GM12878 (cell line): ENCODE results near the gene TSEN34. TPM values are rescaled to one million over a fixed set of nuclear protein-coding genes. Genes with fewer than 3 reads are reported as not detected.

Experiments
- ATAC-seq: fragments of 200-7000 bp; cut with Tn5 transposase; 3 replicates; pipeline ENCODE4 v1.9.1; 2020; ENCODE audit warnings: mild to moderate bottlenecking, moderate library complexity
- BruUV-seq: library from RNA; stranded (reverse); fragments of 400-500 nt; replicated peaks from 2 replicates; lab custom pipeline; 2021; lab: Mats Ljungman, UMichigan
- CTCF ChIA-PET: fragments of 300-600 bp; sonication (Branson Sonifier 250); formaldehyde crosslinking; extraction: SDS; loops from one replicate; lab custom pipeline; 2021; ENCODE audit warnings: inconsistent platforms; lab: Yijun Ruan, JAX
- POLR2A ChIA-PET: fragments of 350-600 bp; formaldehyde crosslinking; extraction: SDS; loops from one replicate; lab custom pipeline; 2021; ENCODE audit warnings: inconsistent platforms; lab: Charles Lee
- RAD21 ChIA-PET: fragments of 300-600 bp; sonication (Branson Sonifier 250); formaldehyde crosslinking; loops from one replicate; lab custom pipeline; 2023; ENCODE audit warnings: antibody characterized with exemption; ENCODE audit not compliant: unreplicated experiment; lab: Charles Lee
- SMC1A ChIA-PET: fragments of 300-600 bp; sonication (Branson Sonifier 250); formaldehyde crosslinking; loops from one replicate; lab custom pipeline; 2023; ENCODE audit not compliant: unreplicated experiment, uncharacterized antibody; lab: Charles Lee
- DNase-seq: peaks from one replicate; pipeline ENCODE4 v3.0.0-alpha.2; 2011; ENCODE audit warnings: low read depth, low spot score
- FAIRE-seq: peaks from 3 replicates; lab custom pipeline; 2011; peaks lifted over from hg19 to GRCh38; lab: Jason Lieb, UNC
- H2AFZ ChIP-seq: 2 replicates; pipeline ENCODE4 v1.6.0; 2011; ENCODE audit warnings: low read depth, low read length, control low read depth; ENCODE audit not compliant: control insufficient read depth
- H3K27ac ChIP-seq: 2 replicates; pipeline ENCODE4 v1.5.1; 2011; ENCODE audit warnings: control low read depth; ENCODE audit not compliant: control insufficient read depth, insufficient read depth
- H3K27me3 ChIP-seq, 2 experiments: replicated peaks in 1 of 2; 2 replicates each; pipeline versions ENCODE4 v1.6.0 to v1.6.1; 2011; ENCODE audit warnings: low read length in 1 of 2; ENCODE audit not compliant: control insufficient read depth in 2 of 2, insufficient read depth in 2 of 2
- H3K36me3 ChIP-seq, 2 experiments: 2 replicates each; pipeline ENCODE4 v1.5.1; 2011; ENCODE audit warnings: low read length in 1 of 2; ENCODE audit not compliant: control insufficient read depth in 2 of 2, insufficient read depth in 2 of 2
- H3K4me1 ChIP-seq: 2 replicates; pipeline ENCODE4 v1.6.1; 2011; ENCODE audit warnings: mild to moderate bottlenecking, low read length, moderate library complexity, mixed read lengths; ENCODE audit not compliant: control insufficient read depth, insufficient read depth
- H3K4me2 ChIP-seq: 2 replicates; pipeline ENCODE4 v1.6.0; 2011; ENCODE audit warnings: control low read depth; ENCODE audit not compliant: control insufficient read depth, insufficient read depth
- H3K4me3 ChIP-seq: fragments of 200-600 bp; sonication (generic); 2 replicates; pipeline ENCODE4 v1.5.1; 2016
- H3K79me2 ChIP-seq: 2 replicates; pipeline ENCODE4 v1.6.0; 2011; ENCODE audit warnings: low read length; ENCODE audit not compliant: control insufficient read depth, insufficient read depth
- H3K9ac ChIP-seq: 2 replicates; pipeline ENCODE4 v1.8.0; 2011; ENCODE audit warnings: low read length, control low read depth, mixed read lengths; ENCODE audit not compliant: control insufficient read depth, insufficient read depth
- H3K9me3 ChIP-seq: replicated peaks from 3 replicates; pipeline ENCODE4 v1.5.1; 2011; ENCODE audit warnings: mild to moderate bottlenecking, low read length; ENCODE audit not compliant: control insufficient read depth, insufficient read depth
- H4K20me1 ChIP-seq: 2 replicates; pipeline ENCODE4 v1.6.0; 2011; ENCODE audit not compliant: control insufficient read depth, insufficient read depth
- DPF2 ChIP-seq: fragments of 450-650 bp; IDR thresholded peaks from 2 replicates; pipeline ENCODE4 v1.6.1; 2017; ENCODE audit warnings: mild to moderate bottlenecking
- FOXM1 ChIP-seq: IDR thresholded peaks from 2 replicates; pipeline ENCODE4 v1.6.1; 2012; ENCODE audit warnings: low read depth, mild to moderate bottlenecking, inconsistent platforms, low read length, moderate library complexity
- GABPA ChIP-seq: IDR thresholded peaks from 2 replicates; pipeline ENCODE4 v1.6.1; 2014; ENCODE audit warnings: antibody characterized with exemption, low read depth, mild to moderate bottlenecking, inconsistent platforms
- NR2F1 ChIP-seq: fragments of 450-650 bp; conservative IDR thresholded peaks from 2 replicates; pipeline ENCODE4 v1.6.1; 2017; ENCODE audit warnings: mild to moderate bottlenecking
- TCF3 ChIP-seq: IDR thresholded peaks from 2 replicates; pipeline ENCODE4 v1.6.1; 2012; ENCODE audit warnings: low read depth, mild to moderate bottlenecking, low read length, borderline replicate concordance; ENCODE audit not compliant: insufficient read depth
- TCF7 ChIP-seq: IDR thresholded peaks from 2 replicates; pipeline ENCODE4 v1.6.1; 2014; ENCODE audit warnings: antibody characterized with exemption, borderline replicate concordance
- WGBS: methylation state at CpG from one replicate; pipeline ENCODE4 v1.1.6; 2016; ENCODE audit warnings: low lambda C conversion rate; ENCODE audit not compliant: insufficient replicate concordance, insufficient coverage; ENCODE audit errors: missing lambda C conversion rate; 5-methylcytosine and 5-hydroxymethylcytosine counted together
- in situ Hi-C: fragments of 300-500 bp; cut with MboI; formaldehyde crosslinking; loops from 9 replicates; pipeline ENCODE4 v1.14.3; 2018; ENCODE audit warnings: mixed read lengths
- intact Hi-C: fragments of 100-400 bp; cut with micrococcal nuclease; formaldehyde crosslinking; loops from one replicate; pipeline ENCODE4 v1.14.2; 2022; ENCODE audit not compliant: unreplicated experiment
- polyA plus RNA-seq, 11 experiments: library from polyadenylated mRNA; depleted of rRNA in 4 of 11; unstranded in 6 of 11; stranded (reverse) in 5 of 11; fragments of >200 nt; fragmentation: Nextera tagmentation in 4 of 11; fragmentation: Illumina TruSeq in 1 of 11; extraction: Ambion mirVana in 4 of 11; extraction: Trizol in 1 of 11; gene quantifications; 1 replicate in 1 of 11; 2 replicates in 10 of 11; pipeline versions ENCODE4 v1.2.1 to v1.2.3, GENCODE V29; 2011 to 2016; ENCODE audit warnings: inconsistent platforms in 2 of 11, missing spikeins in 2 of 11, low read depth in 1 of 11
- total RNA-seq, 4 experiments: library from RNA; depleted of rRNA in 3 of 4; stranded (reverse); fragments of >200 nt in 3 of 4; fragmentation: Illumina TruSeq in 1 of 4; extraction: Trizol in 1 of 4; gene quantifications; 2 replicates each; pipeline versions ENCODE4 v1.2.1 to v1.2.3, GENCODE V29; 2013 to 2021
- TF ChIP-seq, protein P1 (sequence below): fragments of 450-650 bp; IDR thresholded peaks from 2 replicates; pipeline ENCODE4 v1.6.1; 2016; ENCODE audit warnings: mild to moderate bottlenecking, moderate library complexity, borderline replicate concordance
- TF ChIP-seq, protein P2 (sequence below): fragments of 450-650 bp; formaldehyde crosslinking; IDR thresholded peaks from 2 replicates; pipeline ENCODE4 v1.4.0; 2022; ENCODE audit warnings: mild to moderate bottlenecking, moderate library complexity

The TSEN34 gene
- total and polyA plus RNA-seq, 10 of the 15 experiments (the other 5 are each of a cell fraction or from before 2014, with no cell fraction given) = 1.0 to 35.9 (median 16.8) TPM

DNA sequence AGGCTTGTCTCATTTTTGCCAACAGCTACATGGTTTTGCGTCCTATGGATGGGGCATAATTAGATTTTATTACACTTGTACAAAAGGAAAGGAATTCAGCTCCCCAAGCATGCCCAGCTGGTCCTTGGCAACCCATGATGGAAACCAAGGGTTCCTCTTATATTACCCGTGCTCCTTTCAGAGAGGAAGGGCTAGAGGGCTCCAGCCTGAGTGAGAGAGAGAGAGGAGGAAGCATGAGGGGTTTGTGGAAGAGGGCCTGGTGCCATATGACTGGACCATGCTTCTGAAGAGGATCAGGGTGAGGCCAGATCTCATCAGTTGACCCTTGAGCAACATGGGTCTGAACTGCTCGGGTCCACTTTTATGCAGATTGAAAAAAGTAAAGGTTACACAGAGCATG is 6.0 kb downstream of the TSEN34 start:
- H3K27ac ChIP-seq = no peak overlapping the region
- H3K4me3 ChIP-seq = no peak overlapping the region
- H3K79me2 ChIP-seq = peaks cover 20% of the 10 kb centered on the region
- 94% methylated on average over 3 of the region's 3 CpGs for WGBS
- ChIA-PET POLR2A (no interaction called here), CTCF (no interaction called here), SMC1A (no interaction called here), RAD21 (no interaction called here)
- peaks cover 2% of the 10 kb centered on the region; the same call in 1 of the 2 replicates for H3K4me1 ChIP-seq
- no peak overlapping the region for H3K4me2 ChIP-seq
- H3K27me3 ChIP-seq = no peaks in the 10 kb centered on the region
- no peak for ATAC-seq
- in situ Hi-C loops = no loop called here
- DNase-seq = no peak
- no peak for FAIRE-seq
- H3K36me3 ChIP-seq = peaks cover 2 to 4% of the 10 kb centered on the region in 2 experiments; a peak in 3 of 4 replicates
- no peak overlapping the region for H2AFZ ChIP-seq
- H3K9ac ChIP-seq = no peak overlapping the region
- no peaks in the 10 kb centered on the region for H3K9me3 ChIP-seq
- H4K20me1 ChIP-seq = no peaks in the 10 kb centered on the region
- intact Hi-C loops = no loop called here
- no TSS peak for BruUV-seq
- TF ChIP-seq FOXM1 (no peak), TCF7 (no peak), DPF2 (no peak), GABPA (no peak), TCF3 (no peak), NR2F1 (no peak)
- TF ChIP-seq, protein P1, sequence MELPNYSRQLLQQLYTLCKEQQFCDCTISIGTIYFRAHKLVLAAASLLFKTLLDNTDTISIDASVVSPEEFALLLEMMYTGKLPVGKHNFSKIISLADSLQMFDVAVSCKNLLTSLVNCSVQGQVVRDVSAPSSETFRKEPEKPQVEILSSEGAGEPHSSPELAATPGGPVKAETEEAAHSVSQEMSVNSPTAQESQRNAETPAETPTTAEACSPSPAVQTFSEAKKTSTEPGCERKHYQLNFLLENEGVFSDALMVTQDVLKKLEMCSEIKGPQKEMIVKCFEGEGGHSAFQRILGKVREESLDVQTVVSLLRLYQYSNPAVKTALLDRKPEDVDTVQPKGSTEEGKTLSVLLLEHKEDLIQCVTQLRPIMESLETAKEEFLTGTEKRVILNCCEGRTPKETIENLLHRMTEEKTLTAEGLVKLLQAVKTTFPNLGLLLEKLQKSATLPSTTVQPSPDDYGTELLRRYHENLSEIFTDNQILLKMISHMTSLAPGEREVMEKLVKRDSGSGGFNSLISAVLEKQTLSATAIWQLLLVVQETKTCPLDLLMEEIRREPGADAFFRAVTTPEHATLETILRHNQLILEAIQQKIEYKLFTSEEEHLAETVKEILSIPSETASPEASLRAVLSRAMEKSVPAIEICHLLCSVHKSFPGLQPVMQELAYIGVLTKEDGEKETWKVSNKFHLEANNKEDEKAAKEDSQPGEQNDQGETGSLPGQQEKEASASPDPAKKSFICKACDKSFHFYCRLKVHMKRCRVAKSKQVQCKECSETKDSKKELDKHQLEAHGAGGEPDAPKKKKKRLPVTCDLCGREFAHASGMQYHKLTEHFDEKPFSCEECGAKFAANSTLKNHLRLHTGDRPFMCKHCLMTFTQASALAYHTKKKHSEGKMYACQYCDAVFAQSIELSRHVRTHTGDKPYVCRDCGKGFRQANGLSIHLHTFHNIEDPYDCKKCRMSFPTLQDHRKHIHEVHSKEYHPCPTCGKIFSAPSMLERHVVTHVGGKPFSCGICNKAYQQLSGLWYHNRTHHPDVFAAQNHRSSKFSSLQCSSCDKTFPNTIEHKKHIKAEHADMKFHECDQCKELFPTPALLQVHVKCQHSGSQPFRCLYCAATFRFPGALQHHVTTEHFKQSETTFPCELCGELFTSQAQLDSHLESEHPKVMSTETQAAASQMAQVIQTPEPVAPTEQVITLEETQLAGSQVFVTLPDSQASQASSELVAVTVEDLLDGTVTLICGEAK = no peak
- TF ChIP-seq, protein P2, sequence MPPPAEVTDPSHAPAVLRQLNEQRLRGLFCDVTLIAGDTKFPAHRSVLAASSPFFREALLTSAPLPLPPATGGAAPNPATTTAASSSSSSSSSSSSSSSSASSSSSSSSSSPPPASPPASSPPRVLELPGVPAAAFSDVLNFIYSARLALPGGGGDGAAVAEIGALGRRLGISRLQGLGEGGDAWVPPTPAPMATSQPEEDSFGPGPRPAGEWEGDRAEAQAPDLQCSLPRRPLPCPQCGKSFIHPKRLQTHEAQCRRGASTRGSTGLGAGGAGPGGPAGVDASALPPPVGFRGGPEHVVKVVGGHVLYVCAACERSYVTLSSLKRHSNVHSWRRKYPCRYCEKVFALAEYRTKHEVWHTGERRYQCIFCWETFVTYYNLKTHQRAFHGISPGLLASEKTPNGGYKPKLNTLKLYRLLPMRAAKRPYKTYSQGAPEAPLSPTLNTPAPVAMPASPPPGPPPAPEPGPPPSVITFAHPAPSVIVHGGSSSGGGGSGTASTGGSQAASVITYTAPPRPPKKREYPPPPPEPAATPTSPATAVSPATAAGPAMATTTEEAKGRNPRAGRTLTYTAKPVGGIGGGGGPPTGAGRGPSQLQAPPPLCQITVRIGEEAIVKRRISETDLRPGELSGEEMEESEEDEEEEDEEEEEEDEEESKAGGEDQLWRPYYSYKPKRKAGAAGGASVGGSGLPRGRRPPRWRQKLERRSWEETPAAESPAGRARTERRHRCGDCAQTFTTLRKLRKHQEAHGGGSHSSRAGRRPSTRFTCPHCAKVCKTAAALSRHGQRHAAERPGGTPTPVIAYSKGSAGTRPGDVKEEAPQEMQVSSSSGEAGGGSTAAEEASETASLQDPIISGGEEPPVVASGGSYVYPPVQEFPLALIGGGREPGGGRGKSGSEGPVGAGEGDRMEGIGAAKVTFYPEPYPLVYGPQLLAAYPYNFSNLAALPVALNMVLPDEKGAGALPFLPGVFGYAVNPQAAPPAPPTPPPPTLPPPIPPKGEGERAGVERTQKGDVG (CRISPR knock-in tag) = no peak
- TF ChIP-seq, all 136 proteins: peak for 0
